GM12878 (cell line): Measurements from ENCODE around the gene UIMC1. TPM values are rescaled to one million over a fixed set of nuclear protein-coding genes. Genes with fewer than 3 reads are reported as not detected.

ENCODE experiments used
- ZNF384 ChIP-seq: IDR thresholded peaks from 2 replicates; pipeline ENCODE4 v1.6.1; 2012; ENCODE audit warnings: low read depth, mild to moderate bottlenecking, low read length, improper control_type of control experiment, borderline replicate concordance
- polyA plus RNA-seq, 11 experiments: library from polyadenylated mRNA; depleted of rRNA in 4 of 11; unstranded in 6 of 11; stranded (reverse) in 5 of 11; fragments of >200 nt; fragmentation: Nextera tagmentation in 4 of 11; fragmentation: Illumina TruSeq in 1 of 11; extraction: Ambion mirVana in 4 of 11; extraction: Trizol in 1 of 11; gene quantifications; 1 replicate in 1 of 11; 2 replicates in 10 of 11; pipeline versions ENCODE4 v1.2.1 to v1.2.3, GENCODE V29; 2011 to 2016; ENCODE audit warnings: inconsistent platforms in 2 of 11, missing spikeins in 2 of 11, low read depth in 1 of 11
- total RNA-seq, 4 experiments: library from RNA; depleted of rRNA in 3 of 4; stranded (reverse); fragments of >200 nt in 3 of 4; fragmentation: Illumina TruSeq in 1 of 4; extraction: Trizol in 1 of 4; gene quantifications; 2 replicates each; pipeline versions ENCODE4 v1.2.1 to v1.2.3, GENCODE V29; 2013 to 2021
- TF ChIP-seq, protein P1 (sequence below): fragments of 450-650 bp; formaldehyde crosslinking; IDR thresholded peaks from 2 replicates; pipeline ENCODE4 v1.4.0; 2020; ENCODE audit warnings: mild to moderate bottlenecking, moderate library complexity
- TF ChIP-seq, protein P2 (sequence below): fragments of 450-650 bp; IDR thresholded peaks from 2 replicates; pipeline ENCODE4 v1.6.1; 2017; ENCODE audit warnings: low read depth, mild to moderate bottlenecking, moderate library complexity
- TF ChIP-seq, protein P3 (sequence below): IDR thresholded peaks from 2 replicates; pipeline ENCODE4 v1.6.1; 2011; ENCODE audit warnings: borderline replicate concordance, low read depth, mild to moderate bottlenecking, moderate library complexity, mixed read lengths, low read length; ENCODE audit not compliant: insufficient read depth; ENCODE audit errors: extremely low read length

UIMC1 gene
- total and polyA plus RNA-seq, 10 of the 15 experiments (the other 5 are each of a cell fraction or from before 2014, with no cell fraction given), result 16.2 to 51.4 (median 32.7) TPM

DNA sequence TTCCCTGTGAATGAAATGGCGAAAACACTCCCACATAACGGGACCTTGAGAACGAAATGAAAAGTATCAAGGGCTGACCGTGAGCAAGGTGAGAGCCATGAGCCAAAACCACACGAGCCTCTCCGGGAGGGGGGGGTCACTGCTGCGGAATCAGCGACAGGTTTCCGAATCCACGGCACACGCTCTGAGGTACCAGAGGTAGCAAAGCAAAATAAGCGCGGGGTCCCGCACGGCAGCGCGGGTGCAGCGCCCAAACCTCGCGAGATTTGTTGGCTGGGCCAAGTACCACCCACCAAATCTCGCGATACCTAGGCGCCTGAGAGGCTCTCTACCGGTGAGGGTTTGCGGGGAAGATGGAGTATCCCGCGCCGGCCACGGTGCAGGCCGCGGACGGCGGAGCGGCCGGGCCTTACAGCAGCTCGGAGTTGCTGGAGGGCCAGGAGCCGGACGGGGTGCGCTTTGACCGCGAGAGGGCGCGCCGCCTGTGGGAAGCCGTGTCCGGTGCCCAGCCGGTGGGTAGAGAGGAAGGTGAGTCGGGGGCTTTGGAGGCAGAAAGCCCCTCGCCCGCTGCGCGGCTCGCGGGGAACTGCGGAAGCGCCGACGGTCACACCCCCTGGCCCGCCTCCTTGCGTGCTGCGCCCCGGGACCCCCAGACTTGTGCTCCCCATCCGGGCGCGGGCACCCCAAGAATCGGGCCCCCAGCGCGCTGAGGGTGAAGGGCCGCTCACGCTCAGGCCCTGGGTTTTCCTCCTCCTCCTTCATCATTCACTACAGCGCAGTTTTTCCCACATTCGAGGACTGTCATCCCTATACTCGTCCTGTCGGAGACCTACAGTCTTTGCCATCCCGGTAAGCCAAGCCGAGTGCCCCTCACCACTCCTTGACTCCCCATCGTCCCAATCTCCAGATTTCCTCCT is 16.1 kb upstream of the UIMC1 start, which contains the start of gene ZNF346 (continued):
- TF ChIP-seq, protein P1, sequence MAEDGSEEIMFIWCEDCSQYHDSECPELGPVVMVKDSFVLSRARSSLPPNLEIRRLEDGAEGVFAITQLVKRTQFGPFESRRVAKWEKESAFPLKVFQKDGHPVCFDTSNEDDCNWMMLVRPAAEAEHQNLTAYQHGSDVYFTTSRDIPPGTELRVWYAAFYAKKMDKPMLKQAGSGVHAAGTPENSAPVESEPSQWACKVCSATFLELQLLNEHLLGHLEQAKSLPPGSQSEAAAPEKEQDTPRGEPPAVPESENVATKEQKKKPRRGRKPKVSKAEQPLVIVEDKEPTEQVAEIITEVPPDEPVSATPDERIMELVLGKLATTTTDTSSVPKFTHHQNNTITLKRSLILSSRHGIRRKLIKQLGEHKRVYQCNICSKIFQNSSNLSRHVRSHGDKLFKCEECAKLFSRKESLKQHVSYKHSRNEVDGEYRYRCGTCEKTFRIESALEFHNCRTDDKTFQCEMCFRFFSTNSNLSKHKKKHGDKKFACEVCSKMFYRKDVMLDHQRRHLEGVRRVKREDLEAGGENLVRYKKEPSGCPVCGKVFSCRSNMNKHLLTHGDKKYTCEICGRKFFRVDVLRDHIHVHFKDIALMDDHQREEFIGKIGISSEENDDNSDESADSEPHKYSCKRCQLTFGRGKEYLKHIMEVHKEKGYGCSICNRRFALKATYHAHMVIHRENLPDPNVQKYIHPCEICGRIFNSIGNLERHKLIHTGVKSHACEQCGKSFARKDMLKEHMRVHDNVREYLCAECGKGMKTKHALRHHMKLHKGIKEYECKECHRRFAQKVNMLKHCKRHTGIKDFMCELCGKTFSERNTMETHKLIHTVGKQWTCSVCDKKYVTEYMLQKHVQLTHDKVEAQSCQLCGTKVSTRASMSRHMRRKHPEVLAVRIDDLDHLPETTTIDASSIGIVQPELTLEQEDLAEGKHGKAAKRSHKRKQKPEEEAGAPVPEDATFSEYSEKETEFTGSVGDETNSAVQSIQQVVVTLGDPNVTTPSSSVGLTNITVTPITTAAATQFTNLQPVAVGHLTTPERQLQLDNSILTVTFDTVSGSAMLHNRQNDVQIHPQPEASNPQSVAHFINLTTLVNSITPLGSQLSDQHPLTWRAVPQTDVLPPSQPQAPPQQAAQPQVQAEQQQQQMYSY, result no peak
- TF ChIP-seq, protein P2, sequence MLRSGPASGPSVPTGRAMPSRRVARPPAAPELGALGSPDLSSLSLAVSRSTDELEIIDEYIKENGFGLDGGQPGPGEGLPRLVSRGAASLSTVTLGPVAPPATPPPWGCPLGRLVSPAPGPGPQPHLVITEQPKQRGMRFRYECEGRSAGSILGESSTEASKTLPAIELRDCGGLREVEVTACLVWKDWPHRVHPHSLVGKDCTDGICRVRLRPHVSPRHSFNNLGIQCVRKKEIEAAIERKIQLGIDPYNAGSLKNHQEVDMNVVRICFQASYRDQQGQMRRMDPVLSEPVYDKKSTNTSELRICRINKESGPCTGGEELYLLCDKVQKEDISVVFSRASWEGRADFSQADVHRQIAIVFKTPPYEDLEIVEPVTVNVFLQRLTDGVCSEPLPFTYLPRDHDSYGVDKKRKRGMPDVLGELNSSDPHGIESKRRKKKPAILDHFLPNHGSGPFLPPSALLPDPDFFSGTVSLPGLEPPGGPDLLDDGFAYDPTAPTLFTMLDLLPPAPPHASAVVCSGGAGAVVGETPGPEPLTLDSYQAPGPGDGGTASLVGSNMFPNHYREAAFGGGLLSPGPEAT, result no peak
- TF ChIP-seq ZNF384, result no peak
- TF ChIP-seq, protein P3, sequence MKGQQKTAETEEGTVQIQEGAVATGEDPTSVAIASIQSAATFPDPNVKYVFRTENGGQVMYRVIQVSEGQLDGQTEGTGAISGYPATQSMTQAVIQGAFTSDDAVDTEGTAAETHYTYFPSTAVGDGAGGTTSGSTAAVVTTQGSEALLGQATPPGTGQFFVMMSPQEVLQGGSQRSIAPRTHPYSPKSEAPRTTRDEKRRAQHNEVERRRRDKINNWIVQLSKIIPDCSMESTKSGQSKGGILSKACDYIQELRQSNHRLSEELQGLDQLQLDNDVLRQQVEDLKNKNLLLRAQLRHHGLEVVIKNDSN, result no peak
- TF ChIP-seq, all 136 proteins: peak for 36
